Measurements from ENCODE around the gene COG5. TPM values are rescaled to one million over a fixed set of nuclear protein-coding genes. Genes with fewer than 3 reads are reported as not detected.

The COG5 gene
- total RNA-seq, 2 donors from 2014 or later = 42.8 to 57.8 TPM

DNA sequence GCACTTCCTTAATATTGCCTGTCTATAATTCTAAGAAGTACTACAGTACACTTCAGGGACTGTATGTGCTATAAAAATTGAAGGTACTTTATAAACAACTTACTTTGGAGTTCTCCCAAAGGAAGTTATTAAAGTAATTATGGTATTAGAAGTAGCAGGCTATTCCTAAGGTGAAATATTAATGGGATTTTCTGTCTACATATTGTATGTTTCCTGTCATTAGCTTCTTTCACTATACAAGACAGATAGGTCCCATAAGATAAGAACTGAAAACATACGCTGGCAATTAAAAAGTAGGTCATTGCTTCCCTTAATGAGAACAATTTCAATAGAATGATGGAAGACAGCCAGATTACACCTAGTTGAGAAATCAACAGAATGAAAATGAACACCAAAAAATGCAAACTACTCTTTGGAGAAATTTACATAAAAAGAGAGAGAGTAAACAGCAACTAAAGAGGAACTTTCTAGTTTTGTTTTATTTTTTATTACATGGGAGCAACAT is 248.0 kb downstream of the COG5 start:
- intact Hi-C loops (cut with DNase I) = no loop called here
- DNase-seq = no peak
- no peak for ATAC-seq

GRCh38 chr7:107313355-107313754 is 250.4 kb downstream of the COG5 start:
- DNase-seq (no peak), ATAC-seq (no peak)
- intact Hi-C loops (cut with DNase I) = no loop called here

GRCh38 chr7:107312418-107312817 is 251.3 kb downstream of the COG5 start:
- ATAC-seq (no peak), DNase-seq (no peak)
- intact Hi-C loops (cut with DNase I) = no loop called here

DNA sequence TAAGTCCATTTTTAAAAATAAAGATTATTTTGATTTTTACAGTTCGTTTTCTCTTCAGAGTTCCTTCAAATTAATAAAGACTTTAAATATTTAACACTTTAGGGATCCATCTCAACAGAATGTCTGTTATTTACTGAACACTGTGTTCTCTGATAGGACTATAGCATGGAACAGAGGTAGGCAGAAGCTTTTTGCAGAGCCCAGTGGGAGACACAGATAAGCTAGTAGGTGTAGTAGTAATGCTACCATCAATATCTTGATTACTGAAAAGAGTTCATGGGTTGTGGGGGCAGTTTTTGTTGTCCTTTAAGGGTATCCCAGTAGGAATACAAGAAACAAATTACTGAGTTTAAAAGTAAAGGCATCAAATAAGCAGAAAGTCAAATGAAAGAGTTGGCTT is 254.4 kb downstream of the COG5 start:
- DNase-seq (no peak), ATAC-seq (no peak)
- intact Hi-C loops (cut with DNase I) = no loop called here

DNA sequence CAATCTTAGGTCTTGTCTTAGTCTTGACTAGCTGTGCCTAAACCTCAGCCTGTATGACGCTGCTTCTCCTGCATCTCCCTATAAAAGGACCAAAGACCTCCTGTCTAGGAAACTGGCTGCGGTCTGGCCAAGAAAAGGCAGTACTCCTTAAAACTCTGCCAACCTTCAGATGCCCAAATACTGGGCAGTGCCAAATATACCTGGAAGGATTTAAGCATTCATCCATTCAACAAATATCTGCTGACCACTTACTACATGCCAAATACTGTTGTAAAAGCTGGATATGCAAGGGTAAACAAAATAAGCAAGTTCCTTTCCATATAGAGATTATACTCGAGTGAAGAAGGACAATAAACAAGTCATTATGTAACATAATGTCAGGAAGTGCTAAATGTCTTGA is 259.1 kb downstream of the COG5 start:
- ATAC-seq (no peak), DNase-seq (no peak)
- intact Hi-C loops (cut with DNase I) = no loop called here

DNA sequence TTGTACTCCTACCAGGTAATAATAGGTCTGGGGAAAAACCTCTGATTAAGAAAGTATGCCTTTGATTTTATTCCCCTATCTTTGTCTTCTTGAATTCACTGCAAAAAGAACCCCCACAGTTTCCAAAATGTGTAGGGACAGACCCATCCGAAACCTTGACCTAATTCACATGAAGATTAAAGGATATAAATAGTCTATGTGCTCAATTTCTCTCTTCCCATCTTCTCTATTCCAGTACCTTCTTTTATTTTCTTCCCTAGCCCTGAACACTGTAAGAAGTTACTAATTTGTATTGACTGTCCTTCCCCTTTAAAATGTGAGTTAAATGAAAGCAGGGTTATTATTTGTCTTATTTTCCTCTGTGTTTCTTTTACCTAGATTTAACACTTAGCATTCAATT is 259.7 kb downstream of the COG5 start:
- DNase-seq (no peak), ATAC-seq (no peak)
- intact Hi-C loops (cut with DNase I) = no loop called here

DNA sequence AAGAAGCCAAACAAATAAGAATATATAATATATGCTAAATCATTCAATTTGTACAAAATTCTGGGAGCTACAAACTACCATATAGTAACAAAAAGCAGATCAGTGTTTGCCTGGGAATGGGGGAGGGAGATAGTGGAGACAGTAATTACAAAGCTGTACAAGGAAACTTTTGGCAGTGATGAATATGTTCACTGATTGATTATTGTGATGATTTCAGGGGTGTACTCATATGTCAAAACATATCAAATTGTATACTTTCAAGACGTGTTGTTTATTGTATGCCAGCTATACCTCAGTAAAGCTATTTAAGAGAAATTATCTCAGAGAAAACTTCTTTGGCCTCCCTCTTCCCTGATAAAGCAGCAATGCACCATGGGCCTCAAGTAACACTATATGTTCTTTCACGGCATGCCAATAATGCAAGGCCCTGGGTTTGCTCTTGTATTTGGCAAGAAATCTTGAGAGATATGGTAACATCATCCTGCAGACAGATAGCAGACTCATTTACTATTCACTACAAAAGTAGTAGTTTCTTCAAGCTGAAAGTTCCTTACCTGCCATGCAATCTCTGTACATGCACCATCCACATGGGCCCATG is 261.4 kb downstream of the COG5 start:
- ATAC-seq (no peak), DNase-seq (no peak)
- intact Hi-C loops (cut with DNase I) = no loop called here

DNA sequence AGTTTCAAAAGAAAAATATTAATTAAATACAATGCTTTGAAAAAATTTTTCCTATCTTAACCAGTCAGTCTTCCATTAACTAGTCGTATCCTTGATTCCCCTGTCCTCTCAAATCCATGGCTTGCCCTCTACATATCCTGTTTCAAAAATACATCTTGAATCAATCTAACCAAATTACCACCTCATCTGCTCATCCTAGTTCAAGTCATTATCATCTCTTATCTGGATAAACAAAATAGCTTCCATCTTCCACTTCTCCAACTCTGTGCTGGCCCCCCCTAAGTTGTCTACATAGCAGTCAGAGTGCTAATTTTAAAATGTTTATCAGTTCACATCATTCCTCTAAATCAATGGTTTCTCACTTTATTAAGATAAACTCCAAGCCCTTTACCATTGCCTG is 269.5 kb downstream of the COG5 start:
- DNase-seq (no peak), ATAC-seq (no peak)
- intact Hi-C loops (cut with DNase I) = no loop called here

DNA sequence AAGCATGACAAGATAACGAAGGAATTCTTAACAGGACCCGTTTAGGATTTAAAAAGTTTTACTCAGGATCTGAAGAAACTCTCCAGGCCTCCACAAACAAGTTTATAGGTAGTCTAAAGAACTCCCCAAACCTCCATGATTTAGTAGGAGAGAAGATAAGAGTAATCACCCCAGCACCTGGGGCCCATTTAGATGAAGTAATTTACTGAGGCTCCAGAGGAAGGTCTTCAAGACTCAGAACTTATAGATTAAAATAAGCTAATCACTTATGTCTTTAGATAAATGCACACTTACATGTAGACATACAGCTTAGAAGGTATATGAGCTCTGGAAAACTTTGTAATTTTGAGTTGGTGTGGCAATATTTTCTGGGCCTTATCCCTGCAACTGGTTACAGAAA is 271.1 kb downstream of the COG5 start:
- intact Hi-C loops (cut with DNase I) = no loop called here

DNA sequence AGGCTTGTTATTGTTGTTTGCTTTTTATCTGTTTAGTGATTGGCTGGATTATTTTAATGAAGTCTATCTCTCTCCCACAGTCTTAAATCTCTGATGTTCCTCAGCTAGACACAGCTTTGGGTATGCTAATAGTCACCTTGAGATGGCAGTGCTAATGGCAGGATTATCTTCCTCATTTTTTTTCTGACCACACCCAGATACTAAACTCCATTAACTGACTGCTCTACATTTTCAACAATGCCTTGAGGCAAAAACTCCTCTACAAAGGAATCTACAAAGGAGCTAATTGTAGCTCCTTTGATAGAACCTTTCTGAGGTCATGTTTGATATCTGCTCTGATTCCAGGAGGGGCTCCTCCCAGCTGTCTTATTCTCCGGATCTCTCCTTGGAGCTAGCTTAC is 272.3 kb downstream of the COG5 start:
- no peak for DNase-seq
- ATAC-seq = no peak
- intact Hi-C loops (cut with DNase I) = no loop called here

More for the DNA sequence above, 271.1 kb downstream of the COG5 start:
- ATAC-seq = no peak
- DNase-seq = no peak

GRCh38 chr7:107286751-107287621 is 276.7 kb downstream of the COG5 start:
- DNase-seq (no peak), ATAC-seq (peak; percentile 20 to 72)
- intact Hi-C loops (cut with DNase I) = no loop called here

DNA sequence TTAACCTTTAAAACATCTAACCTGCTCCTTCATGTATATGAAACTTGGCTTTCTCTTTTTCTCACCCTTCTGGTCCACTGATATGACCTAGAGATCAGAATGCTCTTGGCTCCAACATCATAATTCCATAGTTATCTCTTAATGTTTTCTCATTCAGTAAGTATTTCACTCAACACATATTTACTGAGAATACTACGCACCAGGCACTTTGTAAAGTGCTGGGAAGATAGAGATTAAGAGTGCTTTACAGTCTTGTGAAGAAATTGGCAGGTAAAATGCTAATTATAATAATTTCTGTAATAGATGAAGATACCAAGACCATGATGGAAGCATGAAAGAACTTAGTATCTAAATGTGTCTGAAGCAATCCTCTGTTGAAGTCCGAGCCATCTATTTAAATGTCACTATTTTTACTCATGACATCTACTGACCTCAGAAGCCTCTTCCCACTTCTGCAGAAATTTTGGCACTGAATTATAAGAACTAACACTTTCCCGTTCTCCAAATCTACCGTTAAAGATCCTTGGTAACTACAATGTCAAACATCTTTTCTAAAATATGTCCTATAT is 278.7 kb downstream of the COG5 start:
- intact Hi-C loops (cut with DNase I) = loop anchor here in 1 of 2 donors (5.0 kb wide), 1 partner anchor 63 kb away; no protein-coding TSS in a partner anchor
- ATAC-seq = peak; percentile 62 to 87
- DNase-seq = no peak

GRCh38 chr7:107277331-107277730 is 286.4 kb downstream of the COG5 start:
- intact Hi-C loops (cut with DNase I) = no loop called here
- no peak for DNase-seq
- peak; percentile 47 to 63 for ATAC-seq

GRCh38 chr7:107276220-107276827 is 287.4 kb downstream of the COG5 start:
- intact Hi-C loops (cut with DNase I) = no loop called here
- ATAC-seq (no peak), DNase-seq (no peak)

GRCh38 chr7:107274506-107274905 is 289.2 kb downstream of the COG5 start:
- DNase-seq (no peak), ATAC-seq (no peak)
- intact Hi-C loops (cut with DNase I) = no loop called here

DNA sequence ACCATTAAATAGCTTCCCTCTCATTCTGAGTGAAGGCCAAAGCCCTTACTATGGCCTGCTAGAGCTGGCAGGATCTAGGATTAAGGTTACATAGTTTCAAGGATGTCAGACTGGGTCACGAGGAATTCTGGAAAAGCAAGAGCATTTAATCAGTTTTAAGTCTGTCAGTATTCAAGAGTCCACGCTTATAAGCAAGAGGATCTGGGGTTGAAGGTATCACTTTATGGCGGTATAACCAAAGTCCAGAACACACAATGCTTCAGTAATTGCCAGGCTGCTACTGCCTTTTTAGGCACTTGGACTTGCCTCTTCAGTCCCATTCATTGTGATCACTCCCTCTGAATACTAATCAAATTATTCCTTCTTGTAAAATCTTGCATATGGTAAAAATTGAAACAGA is 293.9 kb downstream of the COG5 start:
- DNase-seq (no peak), ATAC-seq (no peak)
- intact Hi-C loops (cut with DNase I) = no loop called here

GRCh38 chr7:107268594-107268993 is 295.1 kb downstream of the COG5 start:
- ATAC-seq = no peak
- intact Hi-C loops (cut with DNase I) = no loop called here
- no peak for DNase-seq

DNA sequence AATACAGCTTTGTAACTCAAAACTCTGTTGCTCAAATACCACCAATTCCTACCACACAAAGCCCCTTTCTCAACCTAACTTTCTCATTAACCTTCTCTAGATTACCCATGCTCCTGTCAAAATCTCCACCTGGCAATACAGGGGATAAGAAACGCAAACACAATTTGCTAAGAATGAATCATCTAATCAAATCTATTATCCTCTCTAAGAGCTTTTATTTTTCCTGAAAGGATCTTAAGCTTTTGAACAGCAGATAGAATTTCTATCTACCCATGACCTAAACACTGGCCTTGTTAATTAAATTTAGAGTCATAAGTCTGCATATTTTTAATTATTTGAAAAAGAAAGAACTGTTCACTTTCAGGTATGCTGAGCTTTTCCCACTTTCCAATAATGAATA is 296.6 kb downstream of the COG5 start:
- ATAC-seq (no peak), DNase-seq (no peak)
- intact Hi-C loops (cut with DNase I) = no loop called here

- DNase-seq = no peak
- no peak for ATAC-seq
- intact Hi-C loops (cut with DNase I) = no loop called here
These were observed 299.0 kb downstream of the COG5 start for GRCh38 chr7:107264723-107265122.

DNA sequence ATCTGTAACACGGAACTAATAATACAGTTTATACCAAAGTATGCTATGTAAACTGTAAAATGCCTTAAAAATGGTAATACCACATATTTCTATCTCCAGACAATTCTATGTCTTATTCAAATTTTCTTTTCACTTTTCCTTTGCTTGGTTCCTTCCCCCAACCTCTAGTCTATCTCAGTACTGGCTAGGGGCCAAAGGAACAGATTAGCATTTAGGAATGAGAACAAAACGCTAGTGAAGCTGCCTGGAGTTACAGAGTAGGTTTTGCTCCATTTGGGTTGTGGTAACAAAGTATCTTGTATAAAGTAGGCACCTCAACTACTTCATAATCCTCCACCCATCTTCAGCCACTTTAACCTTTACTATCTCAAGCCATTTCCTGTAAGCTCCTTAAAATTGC is 300.9 kb downstream of the COG5 start:
- ATAC-seq = peak; percentile 49 to 65
- DNase-seq = no peak
- intact Hi-C loops (cut with DNase I) = no loop called here
